Activated naive CD8-positive, alpha-beta T cell treated with anti-CD3 and anti-CD28 coated beads for 36 hours (primary cell): ENCODE measurements around the gene EML1. TPM values are rescaled to one million over a fixed set of nuclear protein-coding genes. Genes with fewer than 3 reads are reported as not detected.

Experiments used
- DNase-seq: peaks from one replicate; pipeline ENCODE4 v3.0.0; 2021
- H3K27ac Mint-ChIP-seq: one replicate; pipeline ENCODE4 v1.8.0; 2022; ENCODE audit warnings: mild to moderate bottlenecking, moderate library complexity, mixed read lengths
- H3K27me3 Mint-ChIP-seq: one replicate; pipeline ENCODE4 v1.8.0; 2022; ENCODE audit warnings: mild to moderate bottlenecking, mixed read lengths
- H3K36me3 Mint-ChIP-seq: one replicate; pipeline ENCODE4 v1.8.0; 2021; ENCODE audit warnings: mild to moderate bottlenecking, mixed read lengths
- H3K4me1 Mint-ChIP-seq: one replicate; pipeline ENCODE4 v1.8.0; 2021; ENCODE audit warnings: mixed read lengths
- H3K4me3 Mint-ChIP-seq: one replicate; pipeline ENCODE4 v1.8.0; 2022; ENCODE audit warnings: mild to moderate bottlenecking, moderate library complexity, mixed read lengths
- H3K9me3 Mint-ChIP-seq: one replicate; pipeline ENCODE4 v1.8.0; 2022; ENCODE audit warnings: mixed read lengths
- total RNA-seq, 2 experiments: library from RNA; stranded (reverse); gene quantifications; one replicate each; pipeline ENCODE4 v1.2.3, GENCODE V29; 2021

Gene EML1
- total RNA-seq, 2 experiments from 2014 or later, result 0.36 to 1.0 TPM

- no peak for DNase-seq
- Mint-ChIP-seq H3K36me3 (no peaks in the 10 kb centered on the region), H3K4me1 (no peaks in the 10 kb centered on the region), H3K4me3 (no peak overlapping the region), H3K27ac (no peak overlapping the region), H3K27me3 (peaks cover 61% of the 10 kb centered on the region), H3K9me3 (no peaks in the 10 kb centered on the region)
These were observed 47.6 kb downstream of the EML1 start for GRCh38 chr14:99840774-99841305.

DNA sequence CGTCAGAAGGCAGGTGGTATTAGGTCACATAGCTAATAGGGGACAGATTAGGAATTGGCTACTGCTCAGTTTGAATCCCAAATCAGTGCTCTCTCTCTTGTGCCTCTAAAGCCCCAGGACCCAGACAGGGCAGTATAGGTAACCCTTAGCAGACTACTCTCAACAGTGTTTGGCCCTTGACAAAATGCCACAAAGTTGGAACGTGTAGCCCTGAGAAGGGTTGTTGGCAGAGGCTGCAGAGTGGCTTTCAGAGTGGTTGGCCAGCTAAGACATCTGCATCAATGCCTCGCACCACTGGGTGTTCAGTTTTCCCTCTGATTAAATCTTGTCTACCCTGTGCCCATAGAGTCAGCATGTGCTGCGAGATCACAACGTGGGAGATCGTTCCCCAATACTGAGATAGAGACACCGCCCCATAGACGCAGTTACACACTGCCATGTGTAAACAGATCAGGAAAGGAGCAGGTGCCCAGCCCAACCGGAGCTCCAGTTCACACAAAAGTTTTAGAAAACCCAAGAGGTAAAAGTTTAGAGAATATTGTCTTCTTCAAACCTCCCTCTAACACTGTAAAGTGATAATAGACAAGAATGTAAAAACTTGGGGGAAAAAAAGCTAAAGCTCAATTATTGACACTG is 48.3 kb downstream of the EML1 start:
- H3K27ac Mint-ChIP-seq, result no peak overlapping the region
- peaks cover 56% of the 10 kb centered on the region for H3K27me3 Mint-ChIP-seq
- no peak for DNase-seq
- no peaks in the 10 kb centered on the region for H3K36me3 Mint-ChIP-seq
- H3K4me1 Mint-ChIP-seq, result no peaks in the 10 kb centered on the region
- no peaks in the 10 kb centered on the region for H3K9me3 Mint-ChIP-seq
- H3K4me3 Mint-ChIP-seq, result no peak overlapping the region

DNA sequence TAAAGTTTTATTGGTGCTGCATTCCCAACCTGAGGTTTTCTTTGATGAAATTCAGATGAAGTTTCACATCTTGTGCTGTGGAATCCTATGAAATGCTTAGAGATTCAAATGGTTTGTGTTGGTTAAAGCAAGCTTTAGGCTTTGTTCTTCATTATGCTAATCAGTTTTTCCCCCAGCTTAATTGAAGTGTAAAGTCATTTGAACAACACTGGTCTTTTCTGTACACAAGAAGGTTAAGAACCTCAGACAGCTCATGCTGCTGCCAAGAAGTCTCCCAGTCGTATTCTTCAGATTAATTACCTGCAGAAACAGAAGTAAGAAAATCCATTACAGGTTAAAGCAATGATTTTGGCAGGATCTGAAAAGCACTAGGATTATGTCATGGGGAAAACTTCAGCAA is 48.9 kb downstream of the EML1 start:
- Mint-ChIP-seq H3K27me3 (peaks cover 52% of the 10 kb centered on the region), H3K36me3 (no peaks in the 10 kb centered on the region), H3K4me1 (no peaks in the 10 kb centered on the region), H3K27ac (no peak overlapping the region), H3K4me3 (no peak overlapping the region), H3K9me3 (peaks cover 1% of the 10 kb centered on the region)
- no peak for DNase-seq

DNA sequence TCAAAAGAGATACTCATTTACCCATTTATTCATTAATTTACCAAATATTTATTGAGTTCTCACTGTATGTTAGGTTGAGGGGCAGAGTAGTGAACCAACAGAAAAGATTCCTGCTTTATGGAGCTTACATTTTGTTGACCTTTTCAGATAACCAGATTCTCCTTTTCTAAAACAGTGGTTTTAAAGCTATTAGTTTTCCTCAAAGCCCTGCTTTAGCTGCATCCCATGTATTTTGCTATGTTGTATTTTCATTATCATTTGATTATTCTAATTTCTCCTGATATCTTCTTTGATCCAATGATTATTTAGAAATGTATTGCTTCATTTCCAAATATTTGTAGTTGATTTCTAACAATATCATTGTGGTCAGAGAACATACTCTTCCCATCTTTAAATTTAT is 53.6 kb downstream of the EML1 start:
- no peaks in the 10 kb centered on the region for H3K36me3 Mint-ChIP-seq
- no peak for DNase-seq
- H3K27me3 Mint-ChIP-seq, result peaks cover 43% of the 10 kb centered on the region
- no peak overlapping the region for H3K4me3 Mint-ChIP-seq
- H3K27ac Mint-ChIP-seq, result no peak overlapping the region
- H3K9me3 Mint-ChIP-seq, result peaks cover 8% of the 10 kb centered on the region
- H3K4me1 Mint-ChIP-seq, result no peaks in the 10 kb centered on the region

- Mint-ChIP-seq H3K27me3 (peaks cover 23% of the 10 kb centered on the region), H3K4me3 (no peak overlapping the region), H3K27ac (no peak overlapping the region), H3K9me3 (peaks cover 8% of the 10 kb centered on the region), H3K36me3 (no peaks in the 10 kb centered on the region), H3K4me1 (no peaks in the 10 kb centered on the region)
- DNase-seq, result no peak
These were observed 57.5 kb downstream of the EML1 start for GRCh38 chr14:99850709-99851108.

DNA sequence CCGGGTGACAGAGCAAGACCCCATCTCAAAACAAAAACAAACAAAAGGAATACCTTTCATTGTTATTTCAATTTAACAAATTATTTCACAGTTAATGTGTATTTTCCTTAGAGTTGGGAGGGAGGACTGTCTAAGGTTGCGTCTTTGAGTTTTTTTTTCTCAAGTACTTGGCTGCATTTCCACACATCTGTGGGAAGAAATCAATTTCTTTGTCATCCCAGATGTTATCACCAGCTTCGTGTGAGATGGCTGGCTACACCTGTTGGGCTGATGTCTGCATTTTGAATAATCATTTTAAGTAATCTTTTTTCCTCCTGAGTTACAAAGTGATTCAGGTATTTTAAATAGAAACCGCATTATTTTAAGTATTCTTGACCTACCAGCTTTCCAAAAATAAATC is 59.4 kb downstream of the EML1 start:
- H3K9me3 Mint-ChIP-seq, result peaks cover 3% of the 10 kb centered on the region
- H3K36me3 Mint-ChIP-seq, result no peaks in the 10 kb centered on the region
- H3K27me3 Mint-ChIP-seq, result peaks cover 31% of the 10 kb centered on the region
- no peak overlapping the region for H3K4me3 Mint-ChIP-seq
- no peaks in the 10 kb centered on the region for H3K4me1 Mint-ChIP-seq
- no peak overlapping the region for H3K27ac Mint-ChIP-seq
- DNase-seq, result no peak

DNA sequence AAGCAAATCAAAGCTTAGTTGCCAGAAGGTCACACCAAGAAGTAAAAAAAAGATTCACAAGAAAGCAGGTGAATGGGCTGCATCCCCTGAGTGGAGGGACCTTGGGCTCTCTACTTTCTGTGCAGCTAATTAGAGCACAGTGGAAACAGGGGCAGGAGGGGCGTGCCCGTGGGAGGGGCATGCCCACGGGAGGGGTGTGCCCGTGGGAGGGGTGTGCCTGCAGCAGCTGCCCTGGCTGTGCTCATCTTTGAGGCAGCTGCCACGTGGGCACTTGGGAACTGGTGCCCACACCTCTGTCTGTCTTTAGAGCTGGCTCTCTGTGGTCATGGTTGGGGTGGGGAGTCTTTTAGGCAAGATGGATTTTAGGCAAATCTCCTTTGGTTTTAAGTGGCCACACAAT is 60.0 kb downstream of the EML1 start:
- Mint-ChIP-seq H3K27me3 (peaks cover 31% of the 10 kb centered on the region), H3K9me3 (no peaks in the 10 kb centered on the region), H3K4me3 (no peak overlapping the region), H3K27ac (no peak overlapping the region), H3K36me3 (no peaks in the 10 kb centered on the region), H3K4me1 (no peaks in the 10 kb centered on the region)
- peak; percentile 4 for DNase-seq

DNA sequence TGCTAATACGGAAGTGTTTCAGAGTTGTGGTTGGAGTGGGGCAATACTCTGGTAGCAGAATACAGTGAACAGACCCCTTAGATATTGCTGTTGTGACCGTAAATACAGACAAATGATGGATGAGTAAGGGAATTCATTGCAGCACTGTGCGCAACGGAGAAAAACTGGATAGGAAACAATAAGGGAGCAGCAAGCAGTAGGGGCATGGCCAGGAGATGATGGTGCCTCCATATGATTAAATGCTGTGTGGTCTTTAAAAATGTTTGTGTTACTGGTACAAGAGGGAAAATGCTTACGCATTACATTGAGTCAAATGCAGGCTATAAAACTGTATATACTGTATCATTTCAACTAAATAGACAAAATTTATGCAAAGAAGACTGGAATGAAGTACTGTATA is 61.6 kb downstream of the EML1 start:
- H3K36me3 Mint-ChIP-seq, result no peaks in the 10 kb centered on the region
- no peak overlapping the region for H3K27ac Mint-ChIP-seq
- no peak for DNase-seq
- no peak overlapping the region for H3K4me3 Mint-ChIP-seq
- peaks cover 25% of the 10 kb centered on the region for H3K27me3 Mint-ChIP-seq
- no peaks in the 10 kb centered on the region for H3K9me3 Mint-ChIP-seq
- no peaks in the 10 kb centered on the region for H3K4me1 Mint-ChIP-seq

DNA sequence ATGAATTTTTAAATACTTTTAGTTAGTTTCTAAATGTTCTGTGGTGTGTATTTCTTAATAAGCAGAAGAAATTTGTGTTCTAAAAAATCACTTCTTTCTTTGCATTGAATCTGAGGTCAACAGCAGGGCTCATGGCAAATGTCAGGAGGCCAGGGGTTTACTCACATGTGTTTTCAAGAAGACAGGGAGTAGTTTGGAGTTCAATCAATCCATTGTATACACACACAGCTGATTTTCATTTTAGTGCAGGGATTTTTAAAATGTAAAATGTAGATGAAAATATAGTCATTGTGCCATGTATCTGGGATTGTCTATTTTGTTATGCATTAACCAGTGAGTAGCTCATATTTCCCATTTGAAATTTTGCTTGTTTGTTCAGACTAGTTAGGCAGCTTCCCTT is 62.1 kb downstream of the EML1 start:
- no peak for DNase-seq
- Mint-ChIP-seq H3K4me3 (no peak overlapping the region), H3K9me3 (no peaks in the 10 kb centered on the region), H3K36me3 (no peaks in the 10 kb centered on the region), H3K27me3 (peaks cover 21% of the 10 kb centered on the region), H3K4me1 (no peaks in the 10 kb centered on the region), H3K27ac (no peak overlapping the region)

DNA sequence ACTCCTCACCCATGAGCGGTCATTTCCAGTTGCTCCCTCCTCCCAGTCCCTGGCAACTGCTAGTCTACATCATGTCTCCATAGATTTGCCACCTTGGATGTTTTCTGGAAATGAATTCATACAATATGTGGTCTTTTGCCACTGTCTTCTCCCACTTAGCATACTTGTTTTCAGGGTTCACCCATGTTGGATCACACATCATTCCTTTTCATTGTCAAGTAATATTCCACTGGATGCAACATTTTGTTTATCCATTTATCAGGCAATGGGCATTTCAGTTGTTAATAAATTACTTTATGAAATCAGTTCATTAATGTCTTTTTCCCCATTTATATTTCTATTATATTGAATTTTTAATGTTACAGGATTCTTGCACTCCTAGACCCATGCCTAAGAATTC is 64.3 kb downstream of the EML1 start:
- no peak overlapping the region for H3K27ac Mint-ChIP-seq
- no peak overlapping the region for H3K4me3 Mint-ChIP-seq
- no peaks in the 10 kb centered on the region for H3K9me3 Mint-ChIP-seq
- no peaks in the 10 kb centered on the region for H3K36me3 Mint-ChIP-seq
- peaks cover 11% of the 10 kb centered on the region for H3K27me3 Mint-ChIP-seq
- no peak for DNase-seq
- H3K4me1 Mint-ChIP-seq, result no peaks in the 10 kb centered on the region

- H3K27ac Mint-ChIP-seq, result no peak overlapping the region
- H3K27me3 Mint-ChIP-seq, result peaks cover 11% of the 10 kb centered on the region
- no peaks in the 10 kb centered on the region for H3K4me1 Mint-ChIP-seq
- no peak for DNase-seq
- no peaks in the 10 kb centered on the region for H3K9me3 Mint-ChIP-seq
- no peaks in the 10 kb centered on the region for H3K36me3 Mint-ChIP-seq
- H3K4me3 Mint-ChIP-seq, result no peak overlapping the region
These were observed 67.0 kb downstream of the EML1 start for GRCh38 chr14:99860219-99860618.

GRCh38 chr14:99862136-99862535 is 68.9 kb downstream of the EML1 start:
- Mint-ChIP-seq H3K27ac (no peak overlapping the region), H3K4me3 (no peak overlapping the region), H3K4me1 (no peaks in the 10 kb centered on the region), H3K9me3 (no peaks in the 10 kb centered on the region), H3K36me3 (no peaks in the 10 kb centered on the region), H3K27me3 (peaks cover 8% of the 10 kb centered on the region)
- no peak for DNase-seq

GRCh38 chr14:99863059-99863458 is 69.8 kb downstream of the EML1 start:
- Mint-ChIP-seq H3K36me3 (no peaks in the 10 kb centered on the region), H3K9me3 (no peaks in the 10 kb centered on the region), H3K27me3 (peaks cover 13% of the 10 kb centered on the region), H3K4me3 (no peak overlapping the region), H3K4me1 (no peaks in the 10 kb centered on the region), H3K27ac (no peak overlapping the region)
- no peak for DNase-seq

- Mint-ChIP-seq H3K4me1 (no peaks in the 10 kb centered on the region), H3K27me3 (peaks cover 33% of the 10 kb centered on the region), H3K9me3 (no peaks in the 10 kb centered on the region), H3K36me3 (no peaks in the 10 kb centered on the region), H3K27ac (no peak overlapping the region), H3K4me3 (no peak overlapping the region)
- no peak for DNase-seq
These were observed 72.2 kb downstream of the EML1 start for GRCh38 chr14:99865408-99865807.

DNA sequence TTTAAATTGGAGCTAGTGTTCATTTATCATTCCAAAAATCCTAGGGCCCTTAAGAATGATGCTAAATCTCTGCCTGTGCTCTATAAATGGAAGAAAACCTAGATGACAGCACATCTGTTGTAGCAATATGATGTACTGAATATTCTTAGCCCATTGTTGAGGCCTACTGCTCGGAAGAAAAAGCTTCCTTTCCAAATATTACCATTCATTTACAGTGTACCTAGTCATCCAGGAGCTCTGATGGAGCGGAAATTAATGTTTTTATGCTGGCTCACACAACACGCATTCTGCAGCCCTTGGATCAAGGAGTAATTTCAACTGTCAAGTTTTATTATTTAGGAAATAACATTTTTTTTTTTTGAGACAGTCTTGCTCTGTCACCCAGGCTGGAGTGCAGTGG is 77.4 kb downstream of the EML1 start:
- H3K9me3 Mint-ChIP-seq, result no peaks in the 10 kb centered on the region
- H3K27ac Mint-ChIP-seq, result no peak overlapping the region

GRCh38 chr14:99871771-99872170 is 78.6 kb downstream of the EML1 start:
- no peak for DNase-seq
- H3K9me3 Mint-ChIP-seq, result no peaks in the 10 kb centered on the region
- no peaks in the 10 kb centered on the region for H3K4me1 Mint-ChIP-seq
- no peak overlapping the region for H3K4me3 Mint-ChIP-seq
- no peak overlapping the region for H3K27ac Mint-ChIP-seq
- peaks cover 64% of the 10 kb centered on the region for H3K27me3 Mint-ChIP-seq
- H3K36me3 Mint-ChIP-seq, result no peaks in the 10 kb centered on the region

More for the DNA sequence above, 77.4 kb downstream of the EML1 start:
- Mint-ChIP-seq H3K4me3 (no peak overlapping the region), H3K27me3 (peaks cover 58% of the 10 kb centered on the region), H3K36me3 (no peaks in the 10 kb centered on the region), H3K4me1 (no peaks in the 10 kb centered on the region)
- DNase-seq, result no peak
